Lung (tissue), 12 donors: ENCODE results near the gene ATF7IP2. TPM values are rescaled to one million over a fixed set of nuclear protein-coding genes. Genes with fewer than 3 reads are reported as not detected.
A peak's percentile ranks its signal among the peaks of the same experiment; 100 is the strongest.

Experiments used
- ATAC-seq: fragments of 200-7000 bp; cut with Tn5 transposase; one replicate; pipeline ENCODE4 v1.9.1; 2020; ENCODE audit warnings: moderate number of reproducible peaks; ENCODE audit not compliant: insufficient read depth, low FRiP score
- DNase-seq, 3 donors: peaks; one replicate each; pipeline ENCODE4 v3.0.0-alpha.2; 2013 to 2017
- H3K27ac ChIP-seq, 2 donors: one replicate each; pipeline ENCODE4 v1.5.1; 2013; ENCODE audit warnings: mild to moderate bottlenecking in 2 of 2, moderate library complexity in 2 of 2, control low read depth in 1 of 2, inconsistent platforms in 1 of 2, low read depth in 1 of 2, low read length in 1 of 2
- H3K27me3 ChIP-seq, 3 donors: one replicate each; pipeline ENCODE4 v1.5.1; 2013; ENCODE audit warnings: low read length in 2 of 3; ENCODE audit not compliant: control insufficient read depth in 3 of 3, insufficient read depth in 3 of 3
- H3K36me3 ChIP-seq, 4 donors: one replicate each; pipeline ENCODE4 v1.5.1; 2013; ENCODE audit warnings: low read length in 4 of 4, mild to moderate bottlenecking in 1 of 4, moderate library complexity in 1 of 4; ENCODE audit not compliant: control insufficient read depth in 4 of 4, insufficient read depth in 4 of 4
- H3K4me1 ChIP-seq, 5 donors: one replicate each; pipeline ENCODE4 v1.5.1; 2013; ENCODE audit warnings: low read length in 5 of 5, mild to moderate bottlenecking in 2 of 5, moderate library complexity in 1 of 5; ENCODE audit not compliant: control insufficient read depth in 5 of 5, insufficient read depth in 5 of 5
- H3K4me3 ChIP-seq: one replicate; pipeline ENCODE4 v1.5.1; 2013; ENCODE audit warnings: mild to moderate bottlenecking, control low read depth, moderate library complexity
- H3K9ac ChIP-seq, 2 donors: one replicate each; pipeline ENCODE4 v1.5.1; 2013; ENCODE audit warnings: low read length in 2 of 2, control low read depth in 1 of 2; ENCODE audit not compliant: insufficient read depth in 1 of 2
- H3K9me3 ChIP-seq, 4 donors: one replicate each; pipeline ENCODE4 v1.5.1; 2013; ENCODE audit warnings: low read length in 3 of 4, mild to moderate bottlenecking in 1 of 4, moderate library complexity in 1 of 4; ENCODE audit not compliant: control insufficient read depth in 4 of 4, insufficient read depth in 3 of 4
- WGBS, 2 donors: extraction: QIAGEN DNeasy Blood & Tissue Kit; methylation state at CpG; one replicate each; pipeline ENCODE4 v1.1.7; 2013; 5-methylcytosine and 5-hydroxymethylcytosine counted together
- polyA plus RNA-seq, 2 donors: library from polyadenylated mRNA; stranded (reverse); fragments of 200-250 nt; gene quantifications; one replicate each; pipeline ENCODE4 v1.2.1, GENCODE V29; 2013
- total RNA-seq, 2 donors: library from RNA; depleted of rRNA in 1 of 2; stranded (reverse); fragments of >200 nt in 1 of 2; gene quantifications; one replicate each; pipeline ENCODE4 v1.2.1, GENCODE V29; 2014 to 2021
- TF ChIP-seq, protein P1 (sequence below): IDR thresholded peaks from 2 replicates; pipeline ENCODE4 v1.5.1; 2012; ENCODE audit warnings: mild to moderate bottlenecking; ENCODE audit errors: control extremely low read depth, extremely low read depth
- donor health status: control.
- donor health status: control.
- donor health status: Bipolar disorder and iron deficiency.
- donor health status: healthy.
- donor health status: DM: yes; HTN: yes; CAD: no.

Gene ATF7IP2
- total and polyA plus RNA-seq, 4 donors, result 7.3 to 18.0 (median 14.5) TPM

GRCh38 chr16:10490141-10490540, 104.3 kb downstream of the ATF7IP2 start:
- Histone ChIP-seq H3K27ac (no peak overlapping the region), H3K4me3 (no peak overlapping the region), H3K36me3 (peaks cover 0 to 3% (median 0%) of the 10 kb centered on the region in 4 donors), H3K9ac (no peak overlapping the region), H3K27me3 (no peaks in the 10 kb centered on the region), H3K4me1 (peaks cover 0 to 3% (median 0%) of the 10 kb centered on the region in 5 donors), H3K9me3 (peaks cover 0 to 15% (median 0%) of the 10 kb centered on the region in 4 donors)
- TF ChIP-seq, protein P1, sequence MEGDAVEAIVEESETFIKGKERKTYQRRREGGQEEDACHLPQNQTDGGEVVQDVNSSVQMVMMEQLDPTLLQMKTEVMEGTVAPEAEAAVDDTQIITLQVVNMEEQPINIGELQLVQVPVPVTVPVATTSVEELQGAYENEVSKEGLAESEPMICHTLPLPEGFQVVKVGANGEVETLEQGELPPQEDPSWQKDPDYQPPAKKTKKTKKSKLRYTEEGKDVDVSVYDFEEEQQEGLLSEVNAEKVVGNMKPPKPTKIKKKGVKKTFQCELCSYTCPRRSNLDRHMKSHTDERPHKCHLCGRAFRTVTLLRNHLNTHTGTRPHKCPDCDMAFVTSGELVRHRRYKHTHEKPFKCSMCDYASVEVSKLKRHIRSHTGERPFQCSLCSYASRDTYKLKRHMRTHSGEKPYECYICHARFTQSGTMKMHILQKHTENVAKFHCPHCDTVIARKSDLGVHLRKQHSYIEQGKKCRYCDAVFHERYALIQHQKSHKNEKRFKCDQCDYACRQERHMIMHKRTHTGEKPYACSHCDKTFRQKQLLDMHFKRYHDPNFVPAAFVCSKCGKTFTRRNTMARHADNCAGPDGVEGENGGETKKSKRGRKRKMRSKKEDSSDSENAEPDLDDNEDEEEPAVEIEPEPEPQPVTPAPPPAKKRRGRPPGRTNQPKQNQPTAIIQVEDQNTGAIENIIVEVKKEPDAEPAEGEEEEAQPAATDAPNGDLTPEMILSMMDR, result no peak
- 50 to 81% methylated on average over 1 of the region's 1 CpG for WGBS, 2 donors
- ATAC-seq, result no peak
- DNase-seq, result no peak

DNA sequence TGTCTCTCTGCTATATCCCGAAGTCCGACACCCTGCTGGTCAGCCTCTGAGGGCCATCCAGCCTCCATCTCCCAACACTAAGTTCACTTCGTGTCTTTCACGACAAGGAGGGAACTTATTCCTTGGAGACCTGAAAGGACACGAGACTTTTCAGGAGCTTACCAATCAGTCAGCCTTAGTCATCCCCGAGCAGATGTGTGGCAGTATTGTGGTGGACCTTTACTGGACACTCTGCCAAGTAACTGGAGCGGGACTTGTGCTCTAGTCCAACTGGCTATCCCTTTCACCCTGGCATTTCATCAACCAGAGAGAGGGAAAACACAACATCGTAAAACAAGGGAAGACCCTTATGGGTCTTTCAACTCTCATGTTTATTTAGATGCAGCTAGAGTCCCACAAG, 107.4 kb downstream of the ATF7IP2 start:
- no peak for DNase-seq
- TF ChIP-seq, protein P1, result no peak
- Histone ChIP-seq H3K27ac (peak overlapping the region in 1 of 2 donors; percentile 36), H3K9me3 (peaks cover 0 to 6% (median 0%) of the 10 kb centered on the region in 4 donors), H3K4me1 (peaks cover 0 to 3% (median 0%) of the 10 kb centered on the region in 5 donors), H3K9ac (no peak overlapping the region), H3K4me3 (no peak overlapping the region), H3K27me3 (no peaks in the 10 kb centered on the region), H3K36me3 (peaks cover 0 to 3% (median 0%) of the 10 kb centered on the region in 4 donors)
- 93 to 95% methylated on average over 8 of the region's 8 CpGs for WGBS, 2 donors
- ATAC-seq, result no peak

GRCh38 chr16:10494343-10495030, 108.6 kb downstream of the ATF7IP2 start:
- TF ChIP-seq, protein P1, result no peak
- H3K9me3 ChIP-seq, result peaks cover 0 to 6% (median 0%) of the 10 kb centered on the region in 4 donors
- H3K27ac ChIP-seq, result no peak overlapping the region
- peaks cover 0 to 3% (median 0%) of the 10 kb centered on the region in 5 donors for H3K4me1 ChIP-seq
- no peak for DNase-seq
- 78 to 85% methylated on average over 5 of the region's 5 CpGs for WGBS, 2 donors
- no peaks in the 10 kb centered on the region for H3K27me3 ChIP-seq
- H3K9ac ChIP-seq, result no peak overlapping the region
- peaks cover 0 to 3% (median 0%) of the 10 kb centered on the region in 4 donors for H3K36me3 ChIP-seq
- no peak for ATAC-seq
- H3K4me3 ChIP-seq, result no peak overlapping the region
